ENCODE results near the gene SC5D. TPM values are rescaled to one million over a fixed set of nuclear protein-coding genes. Genes with fewer than 3 reads are reported as not detected.

SC5D gene
- total RNA-seq, 1 experiment from 2014 or later, result 79.2 TPM

DNA sequence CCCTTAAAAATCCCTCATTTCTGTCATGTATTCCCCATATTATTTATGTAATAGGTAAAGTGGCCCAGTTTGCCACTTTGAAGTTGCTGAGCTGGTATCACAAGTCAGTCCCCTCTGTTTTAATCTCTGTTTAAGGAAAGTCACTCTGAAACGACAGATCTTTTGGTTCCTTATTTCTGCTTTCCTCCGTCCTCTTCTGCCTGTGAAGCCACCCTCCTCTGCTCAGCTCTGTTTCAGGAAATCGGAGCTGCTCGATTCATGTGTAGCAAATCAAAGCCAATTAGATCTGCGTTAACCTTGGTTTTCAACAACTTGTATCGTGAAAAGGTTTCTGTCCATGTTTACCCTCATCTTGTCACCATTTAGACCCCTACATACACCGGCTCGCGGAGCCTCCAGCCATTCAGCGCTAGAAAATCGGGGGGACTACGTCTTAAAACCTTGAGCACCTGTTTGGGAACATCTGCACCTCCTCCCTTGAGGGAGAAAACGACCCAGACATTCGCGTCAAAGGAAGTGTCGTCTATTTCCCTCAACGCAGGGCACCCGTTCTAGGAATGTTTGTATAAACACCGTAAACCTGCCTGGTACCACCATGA is 576 bp upstream of the SC5D start:
- no peak for TF ChIP-seq MAX (CRISPR knock-in tag; IDR thresholded peaks at IDR 0.05)
- no peak for TF ChIP-seq ZNF219 (CRISPR knock-in tag; IDR thresholded peaks at IDR 0.05; ENCODE audit: borderline replicate concordance)
- TF ChIP-seq NFATC4 (CRISPR knock-in tag; IDR thresholded peaks at IDR 0.05), result no peak
- TF ChIP-seq ZNF121 (CRISPR knock-in tag; IDR thresholded peaks at IDR 0.05), result no peak
- TF ChIP-seq, protein P1, sequence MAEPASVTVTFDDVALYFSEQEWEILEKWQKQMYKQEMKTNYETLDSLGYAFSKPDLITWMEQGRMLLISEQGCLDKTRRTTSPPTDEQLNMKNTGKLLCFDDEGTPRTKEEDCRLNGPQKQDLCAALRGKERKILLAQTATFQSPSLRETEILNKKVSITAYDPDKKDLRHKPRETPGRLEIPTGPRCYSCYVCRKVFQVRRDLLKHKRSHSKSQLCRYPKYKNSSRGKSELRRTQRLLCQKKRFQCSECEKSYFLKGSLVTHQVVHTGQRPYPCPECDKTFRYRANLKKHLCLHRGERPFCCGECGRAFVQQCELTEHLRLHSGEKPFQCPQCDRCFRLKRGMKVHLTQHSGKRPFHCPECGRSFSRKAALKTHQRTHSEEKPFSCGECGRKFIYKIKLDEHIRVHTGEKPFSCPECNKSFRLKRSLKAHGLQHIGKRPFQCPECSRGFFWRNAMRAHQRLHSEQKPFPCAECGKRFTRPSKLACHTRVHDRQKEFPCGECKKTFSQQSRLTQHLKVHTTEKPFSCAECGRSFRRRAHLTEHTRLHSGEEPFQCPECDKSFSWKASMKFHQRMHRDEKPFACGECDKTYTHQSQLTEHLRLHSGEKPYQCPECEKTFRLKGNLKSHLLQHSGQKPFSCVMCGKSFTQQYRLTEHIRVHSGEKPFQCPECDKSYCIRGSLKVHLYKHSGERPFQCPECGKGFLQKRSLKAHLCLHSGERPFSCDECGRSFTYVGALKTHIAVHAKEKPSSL (CRISPR knock-in tag; conservative IDR thresholded peaks at IDR 0.05), result no peak
- TF ChIP-seq ZNF671 (CRISPR knock-in tag; IDR thresholded peaks at IDR 0.05), result no peak
- no peak for TF ChIP-seq E2F1 (CRISPR knock-in tag; IDR thresholded peaks at IDR 0.05)
- TF ChIP-seq ZMAT4 (CRISPR knock-in tag; IDR thresholded peaks at IDR 0.05), result no peak
- no peak for TF ChIP-seq NFYB (CRISPR knock-in tag; conservative IDR thresholded peaks at IDR 0.05; ENCODE audit: low read depth)
- TF ChIP-seq, protein P2, sequence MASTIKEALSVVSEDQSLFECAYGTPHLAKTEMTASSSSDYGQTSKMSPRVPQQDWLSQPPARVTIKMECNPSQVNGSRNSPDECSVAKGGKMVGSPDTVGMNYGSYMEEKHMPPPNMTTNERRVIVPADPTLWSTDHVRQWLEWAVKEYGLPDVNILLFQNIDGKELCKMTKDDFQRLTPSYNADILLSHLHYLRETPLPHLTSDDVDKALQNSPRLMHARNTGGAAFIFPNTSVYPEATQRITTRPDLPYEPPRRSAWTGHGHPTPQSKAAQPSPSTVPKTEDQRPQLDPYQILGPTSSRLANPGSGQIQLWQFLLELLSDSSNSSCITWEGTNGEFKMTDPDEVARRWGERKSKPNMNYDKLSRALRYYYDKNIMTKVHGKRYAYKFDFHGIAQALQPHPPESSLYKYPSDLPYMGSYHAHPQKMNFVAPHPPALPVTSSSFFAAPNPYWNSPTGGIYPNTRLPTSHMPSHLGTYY (CRISPR knock-in tag; IDR thresholded peaks at IDR 0.05), result no peak
- TF ChIP-seq, protein P3, sequence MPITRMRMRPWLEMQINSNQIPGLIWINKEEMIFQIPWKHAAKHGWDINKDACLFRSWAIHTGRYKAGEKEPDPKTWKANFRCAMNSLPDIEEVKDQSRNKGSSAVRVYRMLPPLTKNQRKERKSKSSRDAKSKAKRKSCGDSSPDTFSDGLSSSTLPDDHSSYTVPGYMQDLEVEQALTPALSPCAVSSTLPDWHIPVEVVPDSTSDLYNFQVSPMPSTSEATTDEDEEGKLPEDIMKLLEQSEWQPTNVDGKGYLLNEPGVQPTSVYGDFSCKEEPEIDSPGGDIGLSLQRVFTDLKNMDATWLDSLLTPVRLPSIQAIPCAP (CRISPR knock-in tag; IDR thresholded peaks at IDR 0.05), result no peak
- no peak for TF ChIP-seq AR (CRISPR knock-in tag; IDR thresholded peaks at IDR 0.05)
- TF ChIP-seq, protein P4, sequence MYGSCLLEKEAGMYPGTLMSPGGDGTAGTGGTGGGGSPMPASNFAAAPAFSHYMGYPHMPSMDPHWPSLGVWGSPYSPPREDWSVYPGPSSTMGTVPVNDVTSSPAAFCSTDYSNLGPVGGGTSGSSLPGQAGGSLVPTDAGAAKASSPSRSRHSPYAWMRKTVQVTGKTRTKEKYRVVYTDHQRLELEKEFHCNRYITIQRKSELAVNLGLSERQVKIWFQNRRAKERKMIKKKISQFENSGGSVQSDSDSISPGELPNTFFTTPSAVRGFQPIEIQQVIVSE (CRISPR knock-in tag; IDR thresholded peaks at IDR 0.05; ENCODE audit: borderline replicate concordance), result no peak
- TF ChIP-seq KAT7 (CRISPR knock-in tag; IDR thresholded peaks at IDR 0.05; ENCODE audit: borderline replicate concordance), result no peak
- TF ChIP-seq, protein P5, sequence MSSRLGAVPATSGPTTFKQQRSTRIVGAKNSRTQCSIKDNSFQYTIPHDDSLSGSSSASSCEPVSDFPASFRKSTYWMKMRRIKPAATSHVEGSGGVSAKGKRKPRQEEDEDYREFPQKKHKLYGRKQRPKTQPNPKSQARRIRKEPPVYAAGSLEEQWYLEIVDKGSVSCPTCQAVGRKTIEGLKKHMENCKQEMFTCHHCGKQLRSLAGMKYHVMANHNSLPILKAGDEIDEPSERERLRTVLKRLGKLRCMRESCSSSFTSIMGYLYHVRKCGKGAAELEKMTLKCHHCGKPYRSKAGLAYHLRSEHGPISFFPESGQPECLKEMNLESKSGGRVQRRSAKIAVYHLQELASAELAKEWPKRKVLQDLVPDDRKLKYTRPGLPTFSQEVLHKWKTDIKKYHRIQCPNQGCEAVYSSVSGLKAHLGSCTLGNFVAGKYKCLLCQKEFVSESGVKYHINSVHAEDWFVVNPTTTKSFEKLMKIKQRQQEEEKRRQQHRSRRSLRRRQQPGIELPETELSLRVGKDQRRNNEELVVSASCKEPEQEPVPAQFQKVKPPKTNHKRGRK (CRISPR knock-in tag; IDR thresholded peaks at IDR 0.05; ENCODE audit: borderline replicate concordance), result no peak
- no peak for TF ChIP-seq ZNF317 (CRISPR knock-in tag; IDR thresholded peaks at IDR 0.05; ENCODE audit: borderline replicate concordance, low read depth)
- TF ChIP-seq NR2C2 (CRISPR knock-in tag; IDR thresholded peaks at IDR 0.05), result no peak
- ChIA-PET CTCF (interaction anchor here (0.8 to 2.1 kb wide), 6 partner anchors 36 to 97 kb away, joined by 3 to 6 read pairs (median 4); no protein-coding TSS in a partner anchor), POLR2A (interaction anchor here (0.7 to 1.1 kb wide), 5 partner anchors 11 to 51 kb away, joined by 3 read pairs; no protein-coding TSS in a partner anchor)
- Mint-ChIP-seq H3K27me3 (ENCODE audit: low read depth) (no peaks in the 10 kb centered on the region), H3K27ac (peak overlapping the region; percentile 100), H3K4me1 (peaks cover 38% of the 10 kb centered on the region), H3K36me3 (peaks cover 2% of the 10 kb centered on the region; the same call in 1 of the 2 replicates), H3K9me3 (peaks cover 10% of the 10 kb centered on the region), H3K4me3 (peak overlapping the region; percentile 95)
- peak; percentile 33 for ATAC-seq
- no peak for DNase-seq (ENCODE audit: low spot score)
